ENCODE measurements around the gene ERVFRD-1. TPM values are rescaled to one million over a fixed set of nuclear protein-coding genes. Genes with fewer than 3 reads are reported as not detected.

Gene ERVFRD-1
- total and polyA plus RNA-seq, 2 of the 13 experiments (the other 11 are each of a cell fraction or from before 2014, with no cell fraction given): not detected

- TF ChIP-seq ZNF770 (CRISPR knock-in tag; IDR thresholded peaks at IDR 0.05) (peak; percentile 85), PAXIP1 (CRISPR knock-in tag; conservative IDR thresholded peaks at IDR 0.05) (peak; percentile 55), NBN (conservative IDR thresholded peaks at IDR 0.05) (no peak), NCOA5 (CRISPR knock-in tag; IDR thresholded peaks at IDR 0.05) (no peak), MAX (IDR thresholded peaks at IDR 0.05) (peak; percentile 73; the same call in 1 of the 2 replicates), RBM39 (IDR thresholded peaks at IDR 0.05; ENCODE audit: low read depth, low read length, poor library complexity, severe bottlenecking) (peak; percentile 72), ZFP90 (CRISPR knock-in tag; IDR thresholded peaks at IDR 0.05; ENCODE audit: borderline replicate concordance) (peak; percentile 69; the same call in 1 of the 2 replicates), PITX1 (CRISPR knock-in tag; IDR thresholded peaks at IDR 0.05) (peak; percentile 73), HMG20B (CRISPR knock-in tag; conservative IDR thresholded peaks at IDR 0.05) (no peak), ZNF841 (CRISPR knock-in tag; IDR thresholded peaks at IDR 0.05; ENCODE audit: borderline replicate concordance) (no peak), KDM5B (CRISPR knock-in tag; IDR thresholded peaks at IDR 0.05; ENCODE audit: borderline replicate concordance) (peak; percentile 81; the same call in 1 of the 2 replicates), SP1 (IDR thresholded peaks at IDR 0.05) (no peak), SP1 (CRISPR knock-in tag; IDR thresholded peaks at IDR 0.05) (peak; percentile 43; the same call in 1 of the 2 replicates), HOXA3 (CRISPR knock-in tag; IDR thresholded peaks at IDR 0.05) (peak; percentile 90), ZNF280B (CRISPR knock-in tag; IDR thresholded peaks at IDR 0.05; ENCODE audit: borderline replicate concordance) (peak; percentile 73; the same call in 1 of the 2 replicates), POLR2AphosphoS5 (IDR thresholded peaks at IDR 0.05; ENCODE audit: low read depth, low read length) (peak; percentile 72), SKIL (CRISPR knock-in tag; IDR thresholded peaks at IDR 0.05; ENCODE audit: borderline replicate concordance) (no peak), GPN1 (CRISPR knock-in tag; IDR thresholded peaks at IDR 0.05; ENCODE audit: borderline replicate concordance) (no peak; the same call in 1 of the 2 replicates), MXI1 (IDR thresholded peaks at IDR 0.05; ENCODE audit: borderline replicate concordance, low read depth, low read length) (peak; percentile 70; the same call in 1 of the 3 replicates), ZNF577 (CRISPR knock-in tag; IDR thresholded peaks at IDR 0.05; ENCODE audit: borderline replicate concordance, low read depth) (no peak)
These were observed 17.7 kb downstream of the ERVFRD-1 start, which contains the start of gene SMIM13 (continued) for GRCh38 chr6:11093626-11094410.

Measured in HepG2 (cell line).